CD14-positive monocyte (primary cell): ENCODE data around the gene BICD1. TPM values are rescaled to one million over a fixed set of nuclear protein-coding genes. Genes with fewer than 3 reads are reported as not detected.
A peak's percentile ranks its signal among the peaks of the same experiment; 100 is the strongest.

Experiments used
- DNase-seq, 3 donors: peaks; one replicate each; pipeline ENCODE4 v3.0.0-alpha.2; 2011 to 2022
- H2AFZ ChIP-seq: 2 replicates; pipeline ENCODE4 v1.6.0; 2012; ENCODE audit warnings: mild to moderate bottlenecking, low read depth, low read length, inconsistent platforms; ENCODE audit not compliant: insufficient read depth, poor library complexity, severe bottlenecking
- H3K27ac ChIP-seq, 2 donors: 1 replicate in 1 of 2; 2 replicates in 1 of 2; pipeline ENCODE4 v1.5.1; 2012 to 2013; ENCODE audit warnings: low read length in 2 of 2, control low read depth in 1 of 2, inconsistent platforms in 1 of 2, low read depth in 1 of 2, mild to moderate bottlenecking in 1 of 2
- H3K27me3 ChIP-seq, 2 donors: one replicate each; pipeline versions ENCODE4 v1.6.0 to v1.6.1; 2011 to 2013; ENCODE audit warnings: low read length in 2 of 2; ENCODE audit not compliant: control insufficient read depth in 2 of 2, insufficient read depth in 2 of 2
- H3K36me3 ChIP-seq, 2 donors: replicated peaks in 1 of 2; 1 replicate in 1 of 2; 2 replicates in 1 of 2; pipeline versions ENCODE4 v1.5.1 to v1.6.1; 2012 to 2013; ENCODE audit warnings: low read length in 2 of 2, control low read depth in 1 of 2, inconsistent platforms in 1 of 2, mild to moderate bottlenecking in 1 of 2; ENCODE audit not compliant: insufficient read depth in 2 of 2, control insufficient read depth in 1 of 2
- H3K4me1 ChIP-seq, 2 donors: 1 replicate in 1 of 2; 2 replicates in 1 of 2; pipeline versions ENCODE4 v1.5.1 to v1.6.1; 2012 to 2013; ENCODE audit warnings: low read length in 2 of 2, control low read depth in 1 of 2, inconsistent platforms in 1 of 2, mild to moderate bottlenecking in 1 of 2, moderate library complexity in 1 of 2; ENCODE audit not compliant: insufficient read depth in 2 of 2, control insufficient read depth in 1 of 2
- H3K4me2 ChIP-seq: replicated peaks from 2 replicates; pipeline ENCODE3; 2012; ENCODE audit warnings: low read length, moderate library complexity, mild to moderate bottlenecking; ENCODE audit not compliant: poor library complexity, severe bottlenecking; ENCODE audit errors: extremely low read depth
- H3K4me3 ChIP-seq, 3 experiments: fragments of 200-600 bp in 1 of 3; sonication (generic) in 1 of 3; replicated peaks in 1 of 3; 1 replicate in 2 of 3; 2 replicates in 1 of 3; pipeline ENCODE4 v1.5.1; 2011 to 2013; ENCODE audit warnings: low read length in 3 of 3, mild to moderate bottlenecking in 3 of 3, control low read depth in 2 of 3, low read depth in 2 of 3, inconsistent platforms in 1 of 3, moderate library complexity in 1 of 3
- H3K79me2 ChIP-seq: 2 replicates; pipeline ENCODE4 v1.6.0; 2012; ENCODE audit warnings: mild to moderate bottlenecking, control low read depth, inconsistent platforms, low read length, moderate library complexity; ENCODE audit not compliant: insufficient read depth
- H3K9ac ChIP-seq: 2 replicates; pipeline ENCODE4 v1.6.0; 2017; ENCODE audit warnings: low read length, mild to moderate bottlenecking; ENCODE audit not compliant: insufficient read depth, poor library complexity, severe bottlenecking
- H3K9me3 ChIP-seq, 2 donors: replicated peaks in 1 of 2; 1 replicate in 1 of 2; 2 replicates in 1 of 2; pipeline versions ENCODE4 v1.5.1 to v1.6.1; 2012 to 2013; ENCODE audit warnings: low read length in 2 of 2, control low read depth in 1 of 2; ENCODE audit not compliant: control insufficient read depth in 1 of 2, insufficient read depth in 1 of 2
- H4K20me1 ChIP-seq: 2 replicates; pipeline ENCODE4 v1.6.0; 2012; ENCODE audit warnings: mild to moderate bottlenecking, low read length, control low read depth, moderate library complexity; ENCODE audit not compliant: insufficient read depth
- H3K27ac Mint-ChIP-seq, 7 donors: one replicate each; pipeline ENCODE4 v1.8.0; 2020; ENCODE audit warnings: mild to moderate bottlenecking in 7 of 7, mixed read lengths in 7 of 7, moderate library complexity in 6 of 7, inconsistent platforms in 2 of 7
- H3K27me3 Mint-ChIP-seq, 3 donors: one replicate each; pipeline ENCODE4 v1.8.0; 2021 to 2022; ENCODE audit warnings: low read depth in 3 of 3, mild to moderate bottlenecking in 3 of 3, mixed read lengths in 3 of 3, moderate library complexity in 3 of 3, inconsistent platforms in 1 of 3
- H3K36me3 Mint-ChIP-seq, 2 donors: one replicate each; pipeline ENCODE4 v1.8.0; 2020; ENCODE audit warnings: mixed read lengths in 2 of 2, inconsistent platforms in 1 of 2, mild to moderate bottlenecking in 1 of 2
- H3K4me1 Mint-ChIP-seq: one replicate; pipeline ENCODE4 v1.8.0; 2020; ENCODE audit warnings: mild to moderate bottlenecking, mixed read lengths
- H3K4me3 Mint-ChIP-seq, 2 donors: one replicate each; pipeline ENCODE4 v1.8.0; 2020; ENCODE audit warnings: mild to moderate bottlenecking in 2 of 2, mixed read lengths in 2 of 2, moderate library complexity in 1 of 2
- H3K9me3 Mint-ChIP-seq, 7 donors: one replicate each; pipeline ENCODE4 v1.8.0; 2020 to 2022; ENCODE audit warnings: mixed read lengths in 7 of 7, mild to moderate bottlenecking in 6 of 7, moderate library complexity in 6 of 7, inconsistent platforms in 2 of 7
- CTCF ChIP-seq: fragments of 200-600 bp; IDR thresholded peaks from one replicate; pipeline ENCODE4 v1.8.0; 2022; ENCODE audit warnings: antibody characterized with exemption, mild to moderate bottlenecking
- WGBS: methylation state at CpG from one replicate; pipeline ENCODE4 v1.1.5; 2013; ENCODE audit warnings: missing lambda C conversion rate; ENCODE audit not compliant: insufficient coverage; 5-methylcytosine and 5-hydroxymethylcytosine counted together
- intact Hi-C, 2 donors: fragments of 100-400 bp; cut with micrococcal nuclease; formaldehyde crosslinking; loops; one replicate each; pipeline versions ENCODE4 v1.15.0 to v1.15.1; 2023
- polyA plus RNA-seq, 3 donors: library from polyadenylated mRNA; depleted of rRNA in 1 of 3; unstranded in 2 of 3; stranded (reverse) in 1 of 3; fragments of 300-500 nt in 2 of 3; fragments of >200 nt in 1 of 3; fragmentation: Illumina TruSeq in 2 of 3; gene quantifications; 1 replicate in 2 of 3; 2 replicates in 1 of 3; pipeline ENCODE4 v1.2.3, GENCODE V29; 2012 to 2021

Gene BICD1
- polyA plus RNA-seq, 3 donors: 0.55 to 2.1 (median 1.6) TPM

- H3K4me2 ChIP-seq: peak overlapping the region; percentile 80
- peaks cover 0 to 2% of the 10 kb centered on the region in 2 donors for H3K27me3 ChIP-seq
- no peaks in the 10 kb centered on the region for H3K79me2 ChIP-seq
- no peak for TF ChIP-seq CTCF
- H3K4me3 ChIP-seq: peak overlapping the region; percentile 55 to 87 (median 67)
- Mint-ChIP-seq H3K4me3 (peak overlapping the region; percentile 92 to 95), H3K27me3 (peaks cover 2 to 15% (median 9%) of the 10 kb centered on the region in 3 donors), H3K4me1 (peaks cover 24% of the 10 kb centered on the region), H3K27ac (peak overlapping the region in 1 of 7 donors; percentile 72), H3K36me3 (no peaks in the 10 kb centered on the region), H3K9me3 (no peaks in the 10 kb centered on the region)
- H3K9me3 ChIP-seq: no peaks in the 10 kb centered on the region
- intact Hi-C loops: loop anchor here in 1 of 2 donors (5.0 kb wide), 1 partner anchor 454 kb away; no protein-coding TSS in a partner anchor
- peak overlapping the region; percentile 98 for H2AFZ ChIP-seq
- peaks cover 16 to 19% of the 10 kb centered on the region in 2 donors for H3K4me1 ChIP-seq
- WGBS: 20% methylated on average over 24 of the region's 24 CpGs
- no peak for DNase-seq
- H3K9ac ChIP-seq: peak overlapping the region; percentile 74
- no peaks in the 10 kb centered on the region for H4K20me1 ChIP-seq
- H3K36me3 ChIP-seq: no peaks in the 10 kb centered on the region
- H3K27ac ChIP-seq: no peak overlapping the region
These were observed 596 bp upstream of the BICD1 start for GRCh38 chr12:32105986-32106516.

- WGBS: 0% methylated on average over 4 of the region's 14 CpGs
- Mint-ChIP-seq H3K9me3 (no peaks in the 10 kb centered on the region), H3K36me3 (peaks cover 6 to 7% of the 10 kb centered on the region in 2 donors), H3K27ac (peak overlapping the region in 4 of 7 donors; percentile 5 to 79 (median 74)), H3K4me1 (peaks cover 24% of the 10 kb centered on the region), H3K27me3 (peaks cover 5 to 13% (median 9%) of the 10 kb centered on the region in 3 donors), H3K4me3 (peak overlapping the region; percentile 95 to 97)
- Histone ChIP-seq H3K27ac (peak overlapping the region in 1 of 2 donors; percentile 67), H3K4me3 (peak overlapping the region; percentile 55 to 87 (median 67)), H3K27me3 (peaks cover 0 to 2% of the 10 kb centered on the region in 2 donors), H3K79me2 (no peaks in the 10 kb centered on the region), H3K9me3 (no peaks in the 10 kb centered on the region), H3K4me1 (peaks cover 16 to 19% of the 10 kb centered on the region in 2 donors), H3K9ac (peak overlapping the region; percentile 74), H3K36me3 (no peaks in the 10 kb centered on the region), H2AFZ (peak overlapping the region; percentile 98), H3K4me2 (peak overlapping the region; percentile 80), H4K20me1 (no peaks in the 10 kb centered on the region)
- intact Hi-C loops: loop anchor here in 1 of 2 donors (5.0 kb wide), 1 partner anchor 455 kb away; no protein-coding TSS in a partner anchor
- DNase-seq: no peak
- no peak for TF ChIP-seq CTCF
These were observed 966 bp downstream of the BICD1 start for GRCh38 chr12:32107359-32108267.
